SK-N-SH (cell line): Measurements from ENCODE around the gene HMG20A. TPM values are rescaled to one million over a fixed set of nuclear protein-coding genes. Genes with fewer than 3 reads are reported as not detected.
A peak's percentile ranks its signal among the peaks of the same experiment; 100 is the strongest.
"Not testable (repeated sequence)": the region's sequence is repeated elsewhere in the genome, so short reads cannot be mapped to it uniquely, and the experiment has no call there.

Experiments used
- CTCF ChIA-PET: fragments of 300-600, 350-600 bp; formaldehyde crosslinking; extraction: SDS; loops from one replicate; lab custom pipeline; 2021; lab: Yijun Ruan, JAX
- POLR2A ChIA-PET: fragments of 350-600 bp; sonication (Branson Sonifier 250); formaldehyde crosslinking; extraction: SDS; loops from one replicate; lab custom pipeline; 2020; ENCODE audit warnings: antibody characterized with exemption, inconsistent platforms; lab: Yijun Ruan, JAX
- DNase-seq: peaks from one replicate; pipeline ENCODE4 v3.0.0; 2012
- H2AFZ ChIP-seq: fragments of 200-600 bp; sonication (generic); 2 replicates; pipeline ENCODE4 v1.8.1; 2016; ENCODE audit warnings: antibody characterized with exemption, mild to moderate bottlenecking, low read depth
- H3F3A ChIP-seq: fragments of 200-600 bp; sonication (generic); replicated peaks from 2 replicates; pipeline ENCODE3; 2016; ENCODE audit warnings: antibody characterized with exemption, mild to moderate bottlenecking; ENCODE audit not compliant: insufficient read depth
- H3K27ac ChIP-seq, 2 experiments: fragments of 200-500 bp in 1 of 2; fragments of 200-600 bp in 1 of 2; sonication (Bioruptor generic) in 1 of 2; sonication (generic), shearing (Covaris generic) in 1 of 2; 2 replicates each; pipeline versions ENCODE4 v1.5.1 to v1.6.1; 2014 to 2016; ENCODE audit warnings: low read depth in 2 of 2, inconsistent platforms in 1 of 2, low read length in 1 of 2, mild to moderate bottlenecking in 1 of 2, mixed read lengths in 1 of 2
- H3K27me3 ChIP-seq: fragments of 200-600 bp; sonication (generic), shearing (Covaris generic); 2 replicates; pipeline ENCODE4 v1.6.1; 2016; ENCODE audit warnings: mixed run types; ENCODE audit not compliant: insufficient read depth
- H3K36me3 ChIP-seq, 2 experiments: fragments of 200-500 bp in 1 of 2; fragments of 200-600 bp in 1 of 2; sonication (Bioruptor generic) in 1 of 2; sonication (generic) in 1 of 2; replicated peaks in 1 of 2; 2 replicates each; pipeline versions ENCODE3 to v1.5.1; 2014 to 2016; ENCODE audit warnings: low read length in 1 of 2, mild to moderate bottlenecking in 1 of 2; ENCODE audit not compliant: insufficient read depth in 2 of 2, control insufficient read depth in 1 of 2
- H3K4me1 ChIP-seq, 2 experiments: fragments of 200-500 bp in 1 of 2; fragments of 200-600 bp in 1 of 2; sonication (Bioruptor generic) in 1 of 2; sonication (generic), shearing (Covaris generic) in 1 of 2; 2 replicates each; pipeline versions ENCODE4 v1.5.1 to v1.6.1; 2014 to 2016; ENCODE audit warnings: low read depth in 1 of 2, low read length in 1 of 2, mixed run types in 1 of 2; ENCODE audit not compliant: insufficient read depth in 2 of 2, control insufficient read depth in 1 of 2
- H3K4me2 ChIP-seq: fragments of 200-600 bp; sonication (generic), shearing (Covaris generic); 2 replicates; pipeline ENCODE4 v1.6.1; 2017; ENCODE audit warnings: mixed run types
- H3K4me3 ChIP-seq, 2 experiments: fragments of 200-500 bp in 1 of 2; fragments of 200-600 bp in 1 of 2; sonication (Bioruptor generic) in 1 of 2; sonication (generic), shearing (Covaris generic) in 1 of 2; 2 replicates each; pipeline versions ENCODE4 v1.5.1 to v1.8.1; 2014 to 2016; ENCODE audit warnings: low read depth in 2 of 2, inconsistent platforms in 1 of 2, low read length in 1 of 2, mild to moderate bottlenecking in 1 of 2, mixed read lengths in 1 of 2, moderate library complexity in 1 of 2
- H3K79me2 ChIP-seq: fragments of 200-600 bp; sonication (generic); 2 replicates; pipeline ENCODE4 v1.8.1; 2017; ENCODE audit warnings: mild to moderate bottlenecking; ENCODE audit not compliant: insufficient read depth
- H3K9ac ChIP-seq: fragments of 200-600 bp; sonication (generic); 2 replicates; pipeline ENCODE4 v1.6.1; 2017; ENCODE audit warnings: mixed run types
- H3K9me2 ChIP-seq: fragments of 200-600 bp; sonication (generic); 2 replicates; pipeline ENCODE4 v1.6.1; 2017; ENCODE audit warnings: mixed run types
- H3K9me3 ChIP-seq: fragments of 200-600 bp; sonication (generic); 2 replicates; pipeline ENCODE4 v1.6.1; 2017; ENCODE audit warnings: mixed run types, mild to moderate bottlenecking, moderate library complexity
- H4K20me1 ChIP-seq: fragments of 200-600 bp; sonication (generic); 2 replicates; pipeline ENCODE4 v1.6.1; 2017; ENCODE audit warnings: mild to moderate bottlenecking, mixed run types; ENCODE audit not compliant: insufficient read depth
- FOXM1 ChIP-seq: IDR thresholded peaks from 2 replicates; pipeline ENCODE4 v1.4.0; 2012; ENCODE audit warnings: low read depth, mild to moderate bottlenecking
- GATA2 ChIP-seq: sonication (generic); formaldehyde crosslinking; IDR thresholded peaks from 2 replicates; pipeline ENCODE4 v1.5.0; 2020; ENCODE audit warnings: mild to moderate bottlenecking, missing genetic modification reagents
- TAF1 ChIP-seq: IDR thresholded peaks from 2 replicates; pipeline ENCODE4 v1.6.1; 2012; ENCODE audit warnings: low read depth, mild to moderate bottlenecking, low read length, moderate library complexity, borderline replicate concordance
- TCF12 ChIP-seq: IDR thresholded peaks from 2 replicates; pipeline ENCODE4 v1.4.0; 2012
- WGBS: methylation state at CpG from one replicate; pipeline ENCODE4 v1.1.6; 2017; ENCODE audit warnings: low lambda C conversion rate; 5-methylcytosine and 5-hydroxymethylcytosine counted together
- polyA plus RNA-seq, 3 experiments: library from polyadenylated mRNA; depleted of rRNA; stranded (reverse); fragments of >200 nt; gene quantifications; 2 replicates each; pipeline ENCODE4 v1.2.3, GENCODE V29; 2012
- TF ChIP-seq, protein P1 (sequence below): fragments of 150-350 bp; IDR thresholded peaks from 2 replicates; pipeline ENCODE4 v1.6.1; 2016; ENCODE audit warnings: mild to moderate bottlenecking, low read depth, low read length
- TF ChIP-seq, protein P2 (sequence below): IDR thresholded peaks from 2 replicates; pipeline ENCODE4 v1.4.0; 2012; ENCODE audit warnings: low read depth, borderline replicate concordance

The HMG20A gene
- polyA plus RNA-seq, 1 of the 3 experiments (the other 2 are of a cell fraction), result 27.7 TPM

DNA sequence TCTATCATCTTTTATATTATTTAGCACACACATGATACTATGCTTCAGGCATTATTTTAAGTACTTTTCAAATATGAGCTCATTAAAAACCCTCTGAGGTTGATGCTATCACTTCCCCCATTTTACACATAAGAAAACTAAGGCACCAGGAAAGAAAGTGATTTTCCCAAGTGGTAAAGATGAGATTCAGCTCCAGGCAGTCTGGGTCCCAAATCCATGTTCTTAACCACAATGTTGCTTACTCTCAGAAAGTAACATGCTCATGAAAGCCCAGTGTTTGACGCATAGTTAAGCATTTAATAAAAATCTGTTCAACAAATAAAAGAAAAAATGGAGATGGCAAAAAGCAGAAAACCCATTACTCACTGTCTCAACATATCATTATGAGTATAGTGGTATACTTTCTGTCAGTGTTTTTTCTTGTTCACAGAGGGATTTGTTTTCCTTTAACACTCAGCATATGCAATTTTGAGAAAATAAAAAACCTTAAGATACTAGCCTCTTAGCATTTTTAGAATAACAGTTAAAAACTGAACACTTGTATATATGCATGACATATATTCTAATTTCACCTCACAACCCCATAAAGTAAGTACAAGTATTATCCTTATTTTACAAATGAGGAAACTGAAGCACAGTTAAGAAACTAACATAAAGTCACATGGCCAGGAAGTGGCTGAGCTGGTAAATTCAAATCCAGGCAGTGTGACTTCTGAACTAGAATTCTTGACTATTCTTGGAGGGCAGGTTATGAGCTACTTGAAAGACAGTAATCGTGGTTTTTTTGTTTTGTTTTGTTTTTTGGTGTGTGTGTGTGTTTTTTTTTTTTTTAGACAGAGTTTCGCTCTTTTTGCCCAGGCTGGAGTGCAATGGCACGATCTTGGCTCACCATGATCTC, 11.2 kb upstream of the HMG20A start:
- H3K36me3 ChIP-seq, result peaks cover 0 to 3% of the 10 kb centered on the region in 2 experiments
- H4K20me1 ChIP-seq, result peaks cover 76% of the 10 kb centered on the region
- no peaks in the 10 kb centered on the region for H3K9me3 ChIP-seq
- H3F3A ChIP-seq, result no peaks in the 10 kb centered on the region
- TF ChIP-seq TAF1 (no peak), TCF12 (no peak), FOXM1 (no peak), GATA2 (CRISPR knock-in tag) (no peak)
- TF ChIP-seq, protein P1, sequence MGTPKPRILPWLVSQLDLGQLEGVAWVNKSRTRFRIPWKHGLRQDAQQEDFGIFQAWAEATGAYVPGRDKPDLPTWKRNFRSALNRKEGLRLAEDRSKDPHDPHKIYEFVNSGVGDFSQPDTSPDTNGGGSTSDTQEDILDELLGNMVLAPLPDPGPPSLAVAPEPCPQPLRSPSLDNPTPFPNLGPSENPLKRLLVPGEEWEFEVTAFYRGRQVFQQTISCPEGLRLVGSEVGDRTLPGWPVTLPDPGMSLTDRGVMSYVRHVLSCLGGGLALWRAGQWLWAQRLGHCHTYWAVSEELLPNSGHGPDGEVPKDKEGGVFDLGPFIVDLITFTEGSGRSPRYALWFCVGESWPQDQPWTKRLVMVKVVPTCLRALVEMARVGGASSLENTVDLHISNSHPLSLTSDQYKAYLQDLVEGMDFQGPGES, result no peak
- TF ChIP-seq, protein P2, sequence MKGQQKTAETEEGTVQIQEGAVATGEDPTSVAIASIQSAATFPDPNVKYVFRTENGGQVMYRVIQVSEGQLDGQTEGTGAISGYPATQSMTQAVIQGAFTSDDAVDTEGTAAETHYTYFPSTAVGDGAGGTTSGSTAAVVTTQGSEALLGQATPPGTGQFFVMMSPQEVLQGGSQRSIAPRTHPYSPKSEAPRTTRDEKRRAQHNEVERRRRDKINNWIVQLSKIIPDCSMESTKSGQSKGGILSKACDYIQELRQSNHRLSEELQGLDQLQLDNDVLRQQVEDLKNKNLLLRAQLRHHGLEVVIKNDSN, result peak; percentile 40; the same call in 1 of the 2 replicates
- H3K4me2 ChIP-seq, result no peak overlapping the region
- no peak overlapping the region for H3K4me3 ChIP-seq
- H3K79me2 ChIP-seq, result peaks cover 100% of the 10 kb centered on the region
- no peak overlapping the region for H2AFZ ChIP-seq
- DNase-seq, result no peak
- no peaks in the 10 kb centered on the region for H3K27me3 ChIP-seq
- no peaks in the 10 kb centered on the region for H3K9me2 ChIP-seq
- 86% methylated on average over 4 of the region's 4 CpGs for WGBS
- ChIA-PET CTCF (no interaction called here), POLR2A (no interaction called here)
- no peak overlapping the region for H3K9ac ChIP-seq
- peak overlapping the region in 1 of 2 experiments; percentile 4; a peak in 1 of 4 replicates for H3K27ac ChIP-seq
- H3K4me1 ChIP-seq, result peaks cover 6 to 15% of the 10 kb centered on the region in 2 experiments; a peak in 2 of 4 replicates

DNA sequence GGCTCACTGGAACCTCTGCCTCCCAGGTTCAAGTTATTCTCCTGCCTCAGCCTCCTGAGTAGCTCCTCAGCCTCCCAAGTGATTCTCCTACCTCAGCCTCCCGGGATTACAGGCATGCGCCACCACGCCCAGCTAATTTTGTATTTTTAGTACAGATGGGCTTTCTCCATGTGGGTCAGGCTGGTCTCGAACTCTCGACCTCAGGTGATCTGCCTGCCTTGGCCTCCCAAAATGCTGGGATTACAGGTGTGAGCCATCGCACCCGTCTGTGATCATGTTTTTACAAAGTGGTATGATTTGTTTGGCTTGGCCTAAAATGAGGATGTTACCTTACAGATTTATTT, 10.6 kb upstream of the HMG20A start:
- not testable (repeated sequence) for H3K27ac ChIP-seq

More for the DNA sequence above, 10.6 kb upstream of the HMG20A start:
- DNase-seq, H2AFZ ChIP-seq, H3K9me2 ChIP-seq, POLR2A ChIA-PET, H3K9ac ChIP-seq, H3K4me3 ChIP-seq, H3K9me3 ChIP-seq, H3K36me3 ChIP-seq, H3K4me2 ChIP-seq, H3F3A ChIP-seq, H3K27me3 ChIP-seq: not testable (repeated sequence)
- Histone ChIP-seq H3K79me2 (peaks cover 100% of the 10 kb centered on the region), H4K20me1 (peaks cover 76% of the 10 kb centered on the region), H3K4me1 (peaks cover 6 to 15% of the 10 kb centered on the region in 2 experiments; a peak in 2 of 4 replicates)
- CTCF ChIA-PET, result interaction anchor here (0.7 kb wide), 1 partner anchor 68 kb away, joined by 3 read pairs; no protein-coding TSS in a partner anchor
- 99% methylated on average over 7 of the region's 7 CpGs for WGBS
